ENCODE results near the gene KRTAP12-3. TPM values are rescaled to one million over a fixed set of nuclear protein-coding genes. Genes with fewer than 3 reads are reported as not detected.
"Not testable (repeated sequence)": the region's sequence is repeated elsewhere in the genome, so short reads cannot be mapped to it uniquely, and the experiment has no call there.

KRTAP12-3 gene
- total RNA-seq, 1 donor from 2014 or later, result not detected

DNA sequence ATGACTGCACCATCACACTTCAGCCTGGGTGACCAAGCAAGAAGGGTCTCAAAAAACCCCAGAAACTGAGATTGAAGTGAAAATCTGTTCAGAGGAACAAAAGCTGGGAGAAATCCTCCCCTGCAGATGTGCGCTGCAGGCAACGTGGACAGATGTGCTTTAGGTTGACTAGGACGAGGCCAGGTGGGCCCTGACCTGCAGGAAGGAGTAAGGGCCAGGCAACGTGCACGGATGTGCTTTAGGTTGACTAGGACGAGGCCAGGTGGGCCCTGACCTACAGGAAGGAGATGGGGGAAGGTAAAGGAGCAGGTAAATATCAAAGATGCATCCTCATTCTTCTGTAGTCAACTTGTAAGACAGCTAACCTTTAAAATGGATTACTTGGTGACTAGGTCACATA, 26.8 kb downstream of the KRTAP12-3 start:
- no peak overlapping the region for H3K27ac ChIP-seq (replicated peaks)
- H3K4me3 ChIP-seq, result no peak overlapping the region
- no peaks in the 10 kb centered on the region for H3K36me3 ChIP-seq
- no peaks in the 10 kb centered on the region for H3K4me1 ChIP-seq
- no peaks in the 10 kb centered on the region for H3K9me3 ChIP-seq (replicated peaks)
- intact Hi-C loops (cut with micrococcal nuclease), result no loop called here
- H3K27me3 ChIP-seq (ENCODE audit: low read depth), result peaks cover 47% of the 10 kb centered on the region
- no peak for TF ChIP-seq CTCF (IDR thresholded peaks at IDR 0.05; ENCODE audit: borderline replicate concordance)
- DNase-seq, result no peak

GRCh38 chr21:44685050-44685449, 27.3 kb downstream of the KRTAP12-3 start:
- peaks cover 47% of the 10 kb centered on the region for H3K27me3 ChIP-seq (ENCODE audit: low read depth)
- H3K4me1 ChIP-seq; H3K4me3 ChIP-seq; H3K36me3 ChIP-seq; H3K27ac ChIP-seq (replicated peaks); H3K9me3 ChIP-seq (replicated peaks); DNase-seq; intact Hi-C loops (cut with micrococcal nuclease): not testable (repeated sequence)

- Histone ChIP-seq H3K9me3 (replicated peaks) (no peaks in the 10 kb centered on the region), H3K36me3 (no peaks in the 10 kb centered on the region), H3K4me3 (no peak overlapping the region), H3K27ac (replicated peaks) (no peak overlapping the region), H3K27me3 (ENCODE audit: low read depth) (peaks cover 47% of the 10 kb centered on the region), H3K4me1 (no peaks in the 10 kb centered on the region)
- no peak for TF ChIP-seq CTCF (IDR thresholded peaks at IDR 0.05; ENCODE audit: borderline replicate concordance)
- no peak for DNase-seq
- intact Hi-C loops (cut with micrococcal nuclease), result no loop called here
These were observed 28.5 kb downstream of the KRTAP12-3 start for GRCh38 chr21:44686000-44686781.

- TF ChIP-seq CTCF (IDR thresholded peaks at IDR 0.05; ENCODE audit: borderline replicate concordance), result no peak
- DNase-seq, result no peak
- Histone ChIP-seq H3K27me3 (ENCODE audit: low read depth) (peaks cover 44% of the 10 kb centered on the region), H3K36me3 (no peaks in the 10 kb centered on the region), H3K9me3 (replicated peaks) (peaks cover 1% of the 10 kb centered on the region), H3K4me1 (no peaks in the 10 kb centered on the region), H3K4me3 (no peak overlapping the region), H3K27ac (replicated peaks) (no peak overlapping the region)
- intact Hi-C loops (cut with micrococcal nuclease), result no loop called here
These were observed 29.3 kb downstream of the KRTAP12-3 start for GRCh38 chr21:44686843-44687561.

DNA sequence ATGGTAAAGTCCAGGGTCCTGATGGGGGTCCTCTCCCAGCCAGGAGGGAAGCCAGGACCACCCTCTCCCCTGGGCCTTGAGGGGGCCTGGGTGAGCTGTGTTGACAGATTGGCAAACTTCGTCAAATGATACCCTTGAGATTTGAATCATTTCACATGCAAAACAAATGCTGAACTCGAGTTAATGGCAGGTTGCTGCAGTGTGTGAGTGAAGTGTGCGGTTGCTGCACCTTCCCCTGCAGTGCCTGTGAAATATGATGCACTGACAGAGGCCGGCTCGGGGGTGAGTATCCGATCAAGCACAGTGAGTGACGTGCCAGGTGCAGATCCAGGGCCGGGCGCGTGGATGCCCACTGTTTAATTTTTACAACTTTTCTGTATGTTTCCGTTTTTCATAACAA, 29.9 kb downstream of the KRTAP12-3 start:
- no peak for TF ChIP-seq CTCF (IDR thresholded peaks at IDR 0.05; ENCODE audit: borderline replicate concordance)
- H3K27ac ChIP-seq (replicated peaks), result no peak overlapping the region
- DNase-seq, result no peak
- H3K9me3 ChIP-seq (replicated peaks), result peaks cover 8% of the 10 kb centered on the region
- no peaks in the 10 kb centered on the region for H3K36me3 ChIP-seq
- no peak overlapping the region for H3K4me3 ChIP-seq
- H3K4me1 ChIP-seq, result no peaks in the 10 kb centered on the region
- intact Hi-C loops (cut with micrococcal nuclease), result no loop called here
- peaks cover 37% of the 10 kb centered on the region for H3K27me3 ChIP-seq (ENCODE audit: low read depth)

DNA sequence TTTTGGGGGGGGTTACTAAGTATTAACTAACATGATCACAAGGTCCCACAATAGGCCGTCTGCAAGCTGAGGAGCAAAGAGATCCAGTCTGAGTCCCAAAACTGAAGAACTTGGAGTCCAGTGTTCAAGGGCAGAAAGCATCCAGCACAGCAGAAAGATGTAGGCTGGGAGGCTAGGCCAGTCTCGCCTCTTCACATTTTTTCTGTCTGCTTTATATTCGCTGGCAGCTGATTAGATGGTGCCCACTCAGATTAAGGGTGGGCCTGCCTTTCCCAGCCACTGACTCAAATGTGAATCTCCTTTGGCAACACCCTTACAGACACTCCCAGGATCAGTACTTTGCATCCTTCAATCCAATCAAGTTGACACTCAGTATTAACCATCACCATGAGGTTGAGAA, 32.0 kb downstream of the KRTAP12-3 start:
- DNase-seq; H3K4me3 ChIP-seq; H3K27ac ChIP-seq (replicated peaks); intact Hi-C loops (cut with micrococcal nuclease); H3K36me3 ChIP-seq; H3K4me1 ChIP-seq: not testable (repeated sequence)
- Histone ChIP-seq H3K27me3 (ENCODE audit: low read depth) (peaks cover 37% of the 10 kb centered on the region), H3K9me3 (replicated peaks) (peaks cover 29% of the 10 kb centered on the region)
